ENCODE data around the gene LCE3E.

The LCE3E gene

GRCh38 chr1:152537496-152537895 is 29.1 kb downstream of the LCE3E start:
- no peak for TF ChIP-seq CTCF (IDR thresholded peaks at IDR 0.05; ENCODE audit: low read depth, low read length, missing control alignments)
- DNase-seq (ENCODE audit: extremely low read depth, low read depth): no peak
- H3K4me3 ChIP-seq (replicated peaks; ENCODE audit: low read depth, low read length): no peak overlapping the region

GRCh38 chr1:152535774-152536173 is 30.8 kb downstream of the LCE3E start:
- DNase-seq (ENCODE audit: extremely low read depth, low read depth): no peak
- no peak for TF ChIP-seq CTCF (IDR thresholded peaks at IDR 0.05; ENCODE audit: low read depth, low read length, missing control alignments)
- no peak overlapping the region for H3K4me3 ChIP-seq (replicated peaks; ENCODE audit: low read depth, low read length)

GRCh38 chr1:152533327-152533938 is 33.1 kb downstream of the LCE3E start:
- H3K4me3 ChIP-seq (replicated peaks; ENCODE audit: low read depth, low read length): no peak overlapping the region
- no peak for DNase-seq (ENCODE audit: extremely low read depth, low read depth)
- peak; percentile 34 for TF ChIP-seq CTCF (IDR thresholded peaks at IDR 0.05; ENCODE audit: low read depth, low read length, missing control alignments)

- no peak overlapping the region for H3K4me3 ChIP-seq (replicated peaks; ENCODE audit: low read depth, low read length)
- DNase-seq (ENCODE audit: extremely low read depth, low read depth): no peak
- no peak for TF ChIP-seq CTCF (IDR thresholded peaks at IDR 0.05; ENCODE audit: low read depth, low read length, missing control alignments)
These were observed 41.4 kb downstream of the LCE3E start for GRCh38 chr1:152525080-152525641.

GRCh38 chr1:152520561-152521090 is 46.0 kb downstream of the LCE3E start:
- no peak for DNase-seq (ENCODE audit: extremely low read depth, low read depth)
- no peak for TF ChIP-seq CTCF (IDR thresholded peaks at IDR 0.05; ENCODE audit: low read depth, low read length, missing control alignments)

GRCh38 chr1:152519851-152520250 is 46.7 kb downstream of the LCE3E start:
- TF ChIP-seq CTCF (IDR thresholded peaks at IDR 0.05; ENCODE audit: low read depth, low read length, missing control alignments): no peak
- DNase-seq (ENCODE audit: extremely low read depth, low read depth): no peak
- H3K4me3 ChIP-seq (replicated peaks; ENCODE audit: low read depth, low read length): no peak overlapping the region

More at GRCh38 chr1:152520561-152521090, 46.0 kb downstream of the LCE3E start:
- no peak overlapping the region for H3K4me3 ChIP-seq (replicated peaks; ENCODE audit: low read depth, low read length)
